Body of pancreas (tissue), 4 donors: ENCODE measurements around the gene BCL2L2. TPM values are rescaled to one million over a fixed set of nuclear protein-coding genes. Genes with fewer than 3 reads are reported as not detected.

ENCODE experiments used
- ATAC-seq: fragments of 150-250 bp; one replicate; pipeline ENCODE4 v1.9.1; 2016
- DNase-seq, 4 donors: peaks; one replicate each; pipeline ENCODE4 v3.0.0-alpha.2; 2019
- H3K27ac ChIP-seq, 4 donors: fragments of 200-600 bp; sonication (generic); 1 replicate in 3 of 4; 2 replicates in 1 of 4; pipeline versions ENCODE4 v1.5.1 to v1.6.1; 2016 to 2019; ENCODE audit warnings: mild to moderate bottlenecking in 1 of 4, mixed read lengths in 1 of 4, moderate library complexity in 1 of 4
- H3K27me3 ChIP-seq, 2 donors: fragments of 200-600 bp; sonication (generic); one replicate each; pipeline ENCODE4 v1.6.0; 2016; ENCODE audit warnings: mild to moderate bottlenecking in 1 of 2
- H3K36me3 ChIP-seq, 2 donors: fragments of 200-600 bp; sonication (generic); replicated peaks in 1 of 2; 2 replicates each; pipeline ENCODE4 v1.5.1; 2016; ENCODE audit warnings: low read depth in 2 of 2; ENCODE audit not compliant: insufficient read depth in 1 of 2
- H3K4me1 ChIP-seq: fragments of 200-600 bp; sonication (generic); one replicate; pipeline ENCODE4 v1.6.0; 2016
- H3K4me3 ChIP-seq, 2 donors: fragments of 200-600 bp; sonication (generic); 1 replicate in 1 of 2; 2 replicates in 1 of 2; pipeline ENCODE4 v1.5.1; 2016 to 2019
- H3K9me3 ChIP-seq, 3 donors: fragments of 200-600 bp; sonication (generic); 1 replicate in 2 of 3; 2 replicates in 1 of 3; pipeline ENCODE4 v1.5.1; 2016
- POLR2A ChIP-seq, 3 donors: fragments of 450-650 bp; IDR thresholded peaks; one replicate each; pipeline ENCODE4 v1.6.1; 2016; ENCODE audit warnings: antibody characterized with exemption in 3 of 3, mild to moderate bottlenecking in 2 of 3
- WGBS, 2 donors: methylation state at CpG; one replicate each; pipeline ENCODE4 v1.1.5; 2017; 5-methylcytosine and 5-hydroxymethylcytosine counted together
- intact Hi-C: fragments of 100-400 bp; cut with DNase I; formaldehyde crosslinking; loops from one replicate; pipeline ENCODE4 v1.15.1; 2023
- total RNA-seq, 2 donors: library from RNA; depleted of rRNA; stranded (reverse); fragments of >200 nt; gene quantifications; one replicate each; pipeline ENCODE4 v1.1.0, GENCODE V29; 2016
- TF ChIP-seq, protein P1 (sequence below), 7 experiments: fragments of 450-650 bp in 4 of 7; fragments of 200-600 bp in 3 of 7; sonication (generic) in 3 of 7; IDR thresholded peaks; one replicate each; pipeline ENCODE4 v1.5.1; 2016 to 2019; ENCODE audit warnings: antibody characterized with exemption in 7 of 7

Gene BCL2L2
- total RNA-seq, 2 donors from 2014 or later: 25.4 to 73.2 TPM

DNA sequence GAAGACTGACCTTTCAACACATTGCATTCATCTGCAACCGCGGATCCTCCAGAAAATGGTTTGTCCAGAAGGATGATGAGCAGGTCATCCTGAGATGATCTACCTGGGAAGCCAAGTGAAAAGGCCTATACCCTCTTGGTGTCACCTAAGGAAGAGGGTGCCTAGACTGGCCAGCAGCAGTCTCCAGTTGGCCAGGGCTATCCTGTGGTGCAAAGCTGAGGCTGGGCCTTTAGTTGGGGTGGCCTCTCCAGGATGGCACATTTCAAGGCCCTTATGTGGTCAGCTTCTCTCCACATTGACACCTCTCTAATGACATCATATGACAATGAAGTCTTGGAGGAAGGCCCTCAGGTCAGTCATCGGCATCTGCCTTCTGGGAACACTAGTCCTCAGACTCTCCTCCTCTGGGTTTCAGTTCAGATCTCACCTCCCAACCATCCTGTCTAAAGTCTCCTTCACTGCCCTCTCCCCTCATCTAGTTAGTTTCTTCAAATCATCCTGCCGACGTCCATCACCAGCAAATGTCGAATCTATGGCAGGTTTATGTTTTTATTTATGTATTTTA lies 49.3 kb downstream of the BCL2L2 start:
- Histone ChIP-seq H3K27me3 (no peaks in the 10 kb centered on the region), H3K4me3 (no peak overlapping the region), H3K4me1 (peaks cover 16% of the 10 kb centered on the region), H3K36me3 (no peaks in the 10 kb centered on the region), H3K27ac (no peak overlapping the region), H3K9me3 (no peaks in the 10 kb centered on the region)
- intact Hi-C loops: no loop called here
- DNase-seq: no peak
- no peak for TF ChIP-seq POLR2A (IDR thresholded peaks at IDR 0.05)
- TF ChIP-seq, protein P1, sequence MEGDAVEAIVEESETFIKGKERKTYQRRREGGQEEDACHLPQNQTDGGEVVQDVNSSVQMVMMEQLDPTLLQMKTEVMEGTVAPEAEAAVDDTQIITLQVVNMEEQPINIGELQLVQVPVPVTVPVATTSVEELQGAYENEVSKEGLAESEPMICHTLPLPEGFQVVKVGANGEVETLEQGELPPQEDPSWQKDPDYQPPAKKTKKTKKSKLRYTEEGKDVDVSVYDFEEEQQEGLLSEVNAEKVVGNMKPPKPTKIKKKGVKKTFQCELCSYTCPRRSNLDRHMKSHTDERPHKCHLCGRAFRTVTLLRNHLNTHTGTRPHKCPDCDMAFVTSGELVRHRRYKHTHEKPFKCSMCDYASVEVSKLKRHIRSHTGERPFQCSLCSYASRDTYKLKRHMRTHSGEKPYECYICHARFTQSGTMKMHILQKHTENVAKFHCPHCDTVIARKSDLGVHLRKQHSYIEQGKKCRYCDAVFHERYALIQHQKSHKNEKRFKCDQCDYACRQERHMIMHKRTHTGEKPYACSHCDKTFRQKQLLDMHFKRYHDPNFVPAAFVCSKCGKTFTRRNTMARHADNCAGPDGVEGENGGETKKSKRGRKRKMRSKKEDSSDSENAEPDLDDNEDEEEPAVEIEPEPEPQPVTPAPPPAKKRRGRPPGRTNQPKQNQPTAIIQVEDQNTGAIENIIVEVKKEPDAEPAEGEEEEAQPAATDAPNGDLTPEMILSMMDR (IDR thresholded peaks at IDR 0.05): no peak
- no peak for ATAC-seq
- WGBS, 2 donors: 69 to 76% methylated on average over 6 of the region's 6 CpGs

DNA sequence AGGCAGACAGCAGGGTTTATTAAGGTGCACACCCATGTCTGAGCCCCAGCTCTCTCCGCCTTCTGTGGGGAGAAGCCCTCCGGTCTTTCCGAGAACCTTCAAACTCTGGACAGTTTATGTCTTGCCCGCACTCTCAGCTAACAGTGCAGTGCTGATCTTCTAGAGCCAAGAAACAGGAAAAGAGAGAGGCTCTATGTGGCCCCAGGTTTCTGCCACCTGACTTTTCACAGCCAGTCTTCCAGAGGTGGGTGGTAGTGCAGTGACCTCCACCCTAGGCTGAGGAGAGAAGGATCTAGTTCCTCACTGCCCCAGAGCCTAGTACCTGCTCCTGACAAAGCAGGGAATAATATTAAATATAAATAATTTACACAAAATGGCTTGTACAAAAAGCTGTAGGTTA lies 50.0 kb downstream of the BCL2L2 start:
- WGBS, 2 donors: 83 to 91% methylated on average over 4 of the region's 4 CpGs
- H3K9me3 ChIP-seq: no peaks in the 10 kb centered on the region
- intact Hi-C loops: no loop called here
- no peaks in the 10 kb centered on the region for H3K27me3 ChIP-seq
- H3K36me3 ChIP-seq: no peaks in the 10 kb centered on the region
- ATAC-seq (no peak), DNase-seq (no peak)
- H3K4me3 ChIP-seq: no peak overlapping the region
- peaks cover 14% of the 10 kb centered on the region for H3K4me1 ChIP-seq
- TF ChIP-seq POLR2A (IDR thresholded peaks at IDR 0.05): no peak
- TF ChIP-seq, protein P1 (IDR thresholded peaks at IDR 0.05): no peak
- no peak overlapping the region for H3K27ac ChIP-seq

DNA sequence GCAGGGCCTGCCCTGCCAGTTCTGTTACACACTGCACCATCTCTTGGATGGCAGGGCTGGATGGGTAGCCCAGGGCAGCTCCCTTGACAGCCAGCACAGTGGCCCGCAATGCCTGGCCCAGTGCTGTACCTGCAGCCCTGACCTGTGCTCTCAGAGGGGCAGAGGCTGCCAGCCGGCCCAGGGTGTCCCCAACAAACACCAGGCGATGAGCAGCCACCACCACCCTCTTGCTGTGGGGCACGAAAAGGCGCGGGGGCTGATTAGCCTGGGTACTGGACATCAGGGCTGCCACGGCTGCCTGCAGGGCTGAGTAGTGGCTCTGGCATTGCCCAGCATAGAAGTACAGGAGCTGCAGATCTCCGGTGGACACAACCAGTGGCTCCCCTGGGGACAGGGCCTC lies 50.6 kb downstream of the BCL2L2 start:
- DNase-seq: no peak
- no peak for TF ChIP-seq POLR2A (IDR thresholded peaks at IDR 0.05)

DNA sequence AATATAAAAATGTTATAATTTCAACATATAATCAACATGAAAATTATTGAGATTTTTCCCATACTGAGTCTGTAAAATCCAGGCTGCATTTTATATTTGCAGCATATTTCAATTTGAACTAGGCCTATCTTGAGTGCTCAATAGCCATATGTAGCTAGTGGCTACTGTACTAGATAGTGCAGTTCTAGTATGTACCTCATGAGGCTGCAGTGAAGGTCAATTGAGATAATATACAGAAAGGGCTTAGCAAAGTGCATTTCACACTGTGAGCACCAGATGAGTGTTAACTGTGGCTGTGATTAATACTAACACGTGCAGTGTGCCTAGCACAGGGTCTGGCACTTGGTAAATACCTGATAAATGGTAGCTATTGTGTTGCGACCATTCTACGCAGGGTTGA lies 51.4 kb downstream of the BCL2L2 start:
- Histone ChIP-seq H3K4me3 (no peak overlapping the region), H3K36me3 (no peaks in the 10 kb centered on the region), H3K27me3 (no peaks in the 10 kb centered on the region), H3K27ac (no peak overlapping the region), H3K9me3 (no peaks in the 10 kb centered on the region), H3K4me1 (peaks cover under 1% of the 10 kb centered on the region)
- intact Hi-C loops: no loop called here
- TF ChIP-seq, protein P1 (IDR thresholded peaks at IDR 0.05): no peak
- TF ChIP-seq POLR2A (IDR thresholded peaks at IDR 0.05): no peak
- ATAC-seq (no peak), DNase-seq (no peak)
- 68 to 71% methylated on average over 3 of the region's 3 CpGs for WGBS, 2 donors

More for the DNA sequence above, 50.6 kb downstream of the BCL2L2 start:
- Histone ChIP-seq H3K36me3 (no peaks in the 10 kb centered on the region), H3K9me3 (no peaks in the 10 kb centered on the region), H3K27me3 (no peaks in the 10 kb centered on the region), H3K4me1 (peaks cover 8% of the 10 kb centered on the region), H3K27ac (no peak overlapping the region), H3K4me3 (no peak overlapping the region)
- 90% methylated on average over 5 to 8 of the region's 8 CpGs for WGBS, 2 donors
- intact Hi-C loops: no loop called here
- no peak for ATAC-seq

DNA sequence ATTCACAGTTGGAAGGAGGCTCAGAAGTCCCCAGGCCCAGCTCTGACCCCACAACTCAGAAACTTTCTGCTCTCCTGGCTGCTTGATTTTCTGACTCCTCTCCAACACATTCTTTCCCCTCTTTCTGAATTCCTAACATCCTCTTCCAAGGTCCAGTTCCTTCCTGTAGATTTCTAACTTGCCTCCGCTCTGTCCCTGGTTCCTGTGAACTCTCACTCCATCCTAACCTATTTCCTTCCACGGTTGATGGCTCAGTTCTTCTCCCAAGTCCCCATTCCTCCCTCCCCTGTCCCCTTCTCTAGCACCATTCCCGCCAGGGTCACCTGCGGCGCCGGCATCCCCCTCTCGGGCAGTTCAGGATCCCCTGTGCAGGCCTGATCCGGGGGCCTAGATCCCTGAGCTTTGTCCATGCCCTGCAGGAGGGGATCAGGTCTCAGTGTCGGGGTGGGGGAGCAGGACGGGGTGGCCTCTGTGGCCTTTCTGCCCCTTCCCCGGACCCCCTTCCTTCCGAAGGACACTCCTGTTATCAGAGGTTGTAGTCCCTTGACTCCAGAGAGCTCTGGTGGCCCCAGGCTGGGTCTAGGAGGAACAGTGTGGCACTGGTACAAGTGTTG lies 52.0 kb downstream of the BCL2L2 start:
- Histone ChIP-seq H3K27ac (no peak overlapping the region), H3K27me3 (no peaks in the 10 kb centered on the region), H3K36me3 (no peaks in the 10 kb centered on the region), H3K4me3 (no peak overlapping the region), H3K4me1 (no peaks in the 10 kb centered on the region), H3K9me3 (no peaks in the 10 kb centered on the region)
- ATAC-seq (no peak), DNase-seq (no peak)
- TF ChIP-seq, protein P1 (IDR thresholded peaks at IDR 0.05): no peak
- TF ChIP-seq POLR2A (IDR thresholded peaks at IDR 0.05): no peak
- 83 to 87% methylated on average over 11 to 12 of the region's 12 CpGs for WGBS, 2 donors
- intact Hi-C loops: no loop called here
